Ovary (tissue), 9 donors: ENCODE data around the gene YBX2. TPM values are rescaled to one million over a fixed set of nuclear protein-coding genes. Genes with fewer than 3 reads are reported as not detected.

ENCODE experiments used
- DNase-seq, 5 donors: peaks; one replicate each; pipeline ENCODE4 v3.0.0-alpha.2; 2019 to 2020
- H3K27ac ChIP-seq, 2 donors: fragments of 200-600 bp; one replicate each; pipeline versions ENCODE4 v1.5.1 to v1.8.0; 2019 to 2022
- H3K27me3 ChIP-seq: fragments of 200-600 bp; one replicate; pipeline ENCODE4 v1.8.0; 2022
- H3K36me3 ChIP-seq: fragments of 200-600 bp; sonication (generic); one replicate; pipeline ENCODE4 v1.5.1; 2019
- H3K4me1 ChIP-seq: one replicate; pipeline ENCODE4 v1.8.1; 2013; ENCODE audit warnings: mild to moderate bottlenecking, moderate library complexity; ENCODE audit not compliant: insufficient read depth
- H3K4me3 ChIP-seq: fragments of 200-600 bp; sonication (generic); one replicate; pipeline ENCODE4 v1.5.1; 2017
- H3K9me3 ChIP-seq, 2 donors: fragments of 200-600 bp in 1 of 2; sonication (generic) in 1 of 2; one replicate each; pipeline versions ENCODE4 v1.5.1 to v1.8.1; 2013 to 2019; ENCODE audit warnings: mild to moderate bottlenecking in 1 of 2, moderate library complexity in 1 of 2
- CTCF ChIP-seq, 3 donors: fragments of 450-650 bp in 2 of 3; fragments of 200-600 bp in 1 of 3; IDR thresholded peaks; one replicate each; pipeline versions ENCODE4 v1.5.1 to v1.8.0; 2016 to 2022; ENCODE audit warnings: antibody characterized with exemption in 3 of 3, mild to moderate bottlenecking in 1 of 3
- EP300 ChIP-seq: sonication (generic); formaldehyde crosslinking; IDR thresholded peaks from one replicate; pipeline ENCODE4 v1.6.1; 2017; ENCODE audit warnings: antibody characterized with exemption
- POLR2A ChIP-seq: fragments of 450-650 bp; IDR thresholded peaks from one replicate; pipeline ENCODE4 v1.6.1; 2017; ENCODE audit warnings: antibody characterized with exemption, mild to moderate bottlenecking, moderate library complexity
- WGBS, 3 donors: extraction: QIAGEN DNeasy Blood & Tissue Kit in 1 of 3; methylation state at CpG; one replicate each; pipeline versions ENCODE4 v1.1.5 to v1.1.7; 2013 to 2017; 5-methylcytosine and 5-hydroxymethylcytosine counted together
- intact Hi-C, 4 donors: fragments of 100-400 bp; cut with DNase I; formaldehyde crosslinking; loops; one replicate each; pipeline versions ENCODE4 v1.11.0 to v1.15.1; 2022 to 2023
- polyA plus RNA-seq, 2 donors: library from polyadenylated mRNA; stranded (reverse); fragments of 200-250 nt in 1 of 2; fragments of 350-450 nt in 1 of 2; fragmentation: Illumina TruSeq in 1 of 2; extraction: RNeasy Lipid Tissue Mini Kit (QIAGEN cat#74804) in 1 of 2; gene quantifications; one replicate each; pipeline ENCODE4 v1.2.3, GENCODE V29; 2013 to 2014
- total RNA-seq, 7 donors: library from RNA; depleted of rRNA in 2 of 7; stranded (reverse); fragments of >200 nt in 2 of 7; fragmentation: NEBNext Ultra II Directional in 3 of 7; extraction: Animal tissue kit (Norgen Biotek cat#: 25700) in 3 of 7; gene quantifications; one replicate each; pipeline versions ENCODE4 v1.1.0 to v1.2.4, GENCODE V29; 2016 to 2023
- donor health status: DM: no; HTN: no; CAD: no; lungs with moderate emphysema.
- donor health status: DM: no; HTN: no; CAD: no.
- donor health status: Bipolar disorder and iron deficiency.
- donor health status: DM: yes; HTN: yes; CAD: no.
- donor health status: DM: no; HTN: no; CAD: no.
- donor health status: DM: yes; HTN: yes; CAD: no.

YBX2 gene
- total and polyA plus RNA-seq, 9 donors: 0.30 to 1.8 (median 0.64) TPM; not detected in 3

DNA sequence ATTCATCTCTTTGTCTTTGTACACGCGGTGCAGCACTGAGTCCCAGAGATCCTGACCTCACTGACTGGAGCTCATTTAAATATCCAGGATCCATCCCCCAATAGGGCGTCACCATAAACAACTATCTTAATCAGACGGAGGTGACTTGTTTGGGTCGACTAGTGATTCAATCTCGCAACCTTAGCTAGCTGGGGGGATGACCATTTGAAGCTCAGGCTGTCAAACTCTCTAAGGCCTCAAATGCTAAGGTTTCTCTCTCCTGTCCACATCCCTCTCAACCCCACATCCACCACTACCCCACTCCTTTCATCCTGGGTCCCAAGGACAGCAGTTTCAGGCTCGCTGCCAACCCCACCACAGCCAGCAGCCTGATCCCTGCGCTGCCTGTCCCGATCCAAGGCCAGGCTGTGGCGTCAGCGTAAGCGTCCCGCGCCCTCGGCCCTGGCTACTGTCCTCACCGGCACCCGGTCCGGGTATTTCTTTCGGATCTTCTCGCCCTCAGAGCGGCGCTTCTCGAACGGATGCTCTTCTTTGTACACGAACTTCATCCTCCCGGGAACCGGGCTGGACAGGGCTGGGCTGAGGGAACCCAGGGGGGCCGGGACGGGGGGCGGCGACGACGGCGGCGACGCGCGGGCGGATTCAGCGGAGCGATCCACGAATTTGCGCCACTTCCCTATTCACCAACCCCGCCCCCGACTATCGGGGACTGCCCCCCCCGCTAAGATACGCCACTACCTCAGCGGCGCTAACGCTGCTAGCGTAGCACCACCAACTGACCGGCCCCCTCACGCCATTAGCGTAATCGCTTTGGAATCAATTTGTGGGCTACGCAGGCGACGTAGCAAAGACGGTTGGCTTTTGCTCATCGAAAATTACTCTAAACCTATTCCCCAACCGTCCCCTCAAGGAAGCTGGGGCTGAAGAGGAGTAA is 52.4 kb downstream of the YBX2 start, which contains the start of gene GABARAP:
Gene GABARAP (minus strand): TSS at position 667 of the 934 bp plus-strand sequence. CDS start 119 bp downstream, at position 548.
- TF ChIP-seq EP300 (no peak), CTCF (IDR thresholded peaks at IDR 0.05) (no peak), POLR2A (peak; percentile 82)
- Histone ChIP-seq H3K27me3 (no peaks in the 10 kb centered on the region), H3K36me3 (no peaks in the 10 kb centered on the region), H3K4me3 (peak within 1 kb of the TSS; percentile 86), H3K9me3 (no peaks in the 10 kb centered on the region), H3K4me1 (peaks cover 7% of the 10 kb centered on the region), H3K27ac (peak within 1 kb of the TSS; percentile 91 to 98)
- 0 to 1% (median 0%) methylated on average over 56 to 62 of the region's 62 CpGs for WGBS, 3 donors
- peak; percentile 94 to 98 (median 97) for DNase-seq
- intact Hi-C loops: no loop called here

DNA sequence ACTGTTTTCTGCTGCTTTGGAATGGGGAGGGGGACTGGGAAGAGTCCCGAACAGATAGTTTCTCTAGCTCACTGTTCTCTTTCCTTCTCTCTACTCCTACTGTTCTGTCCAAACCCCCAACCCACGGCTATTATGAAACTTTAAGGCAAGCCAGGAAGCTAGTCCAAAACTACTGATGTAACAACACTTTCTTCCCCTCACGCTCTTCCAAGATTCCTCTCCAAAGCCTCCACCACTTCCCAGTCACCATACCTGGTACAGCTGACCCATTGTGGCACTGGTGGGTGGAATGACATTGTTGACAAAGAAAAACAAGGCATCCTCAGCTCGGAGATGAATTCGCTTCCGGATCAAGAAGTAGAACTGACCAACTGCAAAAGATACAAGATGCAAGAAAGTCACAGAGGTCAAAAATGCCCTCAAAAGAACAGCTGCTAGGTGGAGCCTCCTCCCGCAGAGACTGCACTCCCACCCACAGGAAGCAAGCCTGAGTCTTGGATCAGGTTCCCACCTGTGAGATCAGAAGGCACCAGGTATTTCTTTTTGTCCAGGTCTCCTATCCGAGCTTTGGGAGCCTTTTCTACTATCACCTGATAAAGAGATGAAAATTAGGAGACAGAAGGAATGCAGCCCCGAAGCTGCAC is 53.2 kb downstream of the YBX2 start:
- intact Hi-C loops: no loop called here
- WGBS, 3 donors: 24 to 26% (median 24%) methylated on average over 9 of the region's 9 CpGs

DNA sequence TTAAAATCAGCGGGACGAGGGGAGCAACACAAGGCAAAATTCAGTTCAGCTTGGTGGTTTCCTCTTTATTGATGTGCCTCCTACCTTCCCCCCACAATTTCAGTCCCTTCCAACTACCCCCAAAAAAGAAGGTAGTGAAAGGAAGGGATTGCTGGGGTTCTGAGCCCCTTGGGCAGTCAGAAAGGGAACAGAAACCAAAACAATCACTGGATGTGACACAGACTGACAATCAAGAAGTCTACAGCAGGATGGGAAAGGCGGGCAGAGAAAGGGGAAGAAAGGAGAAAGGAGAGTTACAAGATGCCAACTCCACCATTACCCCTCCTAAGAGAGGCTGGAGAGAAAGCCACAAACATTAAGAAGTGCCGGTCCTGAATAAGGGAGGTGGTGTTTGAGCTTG is 54.1 kb downstream of the YBX2 start:
- H3K27me3 ChIP-seq: no peaks in the 10 kb centered on the region
- intact Hi-C loops: no loop called here
- no peaks in the 10 kb centered on the region for H3K36me3 ChIP-seq
- WGBS, 3 donors: 63 to 66% (median 64%) methylated on average over 4 of the region's 4 CpGs
- DNase-seq: no peak
- H3K9me3 ChIP-seq: no peaks in the 10 kb centered on the region
- no peak overlapping the region for H3K4me3 ChIP-seq
- no peak for TF ChIP-seq EP300
- no peak for TF ChIP-seq POLR2A
- TF ChIP-seq CTCF (IDR thresholded peaks at IDR 0.05): no peak
- peak overlapping the region in 1 of 2 donors; percentile 98 for H3K27ac ChIP-seq
- peaks cover 7% of the 10 kb centered on the region for H3K4me1 ChIP-seq

More for the DNA sequence above, 53.2 kb downstream of the YBX2 start:
- Histone ChIP-seq H3K9me3 (no peaks in the 10 kb centered on the region), H3K4me1 (peaks cover 7% of the 10 kb centered on the region), H3K27ac (peak overlapping the region; percentile 91 to 98), H3K4me3 (peak overlapping the region; percentile 86), H3K27me3 (no peaks in the 10 kb centered on the region), H3K36me3 (no peaks in the 10 kb centered on the region)
- DNase-seq: no peak
- TF ChIP-seq POLR2A (no peak), CTCF (IDR thresholded peaks at IDR 0.05) (no peak), EP300 (no peak)

DNA sequence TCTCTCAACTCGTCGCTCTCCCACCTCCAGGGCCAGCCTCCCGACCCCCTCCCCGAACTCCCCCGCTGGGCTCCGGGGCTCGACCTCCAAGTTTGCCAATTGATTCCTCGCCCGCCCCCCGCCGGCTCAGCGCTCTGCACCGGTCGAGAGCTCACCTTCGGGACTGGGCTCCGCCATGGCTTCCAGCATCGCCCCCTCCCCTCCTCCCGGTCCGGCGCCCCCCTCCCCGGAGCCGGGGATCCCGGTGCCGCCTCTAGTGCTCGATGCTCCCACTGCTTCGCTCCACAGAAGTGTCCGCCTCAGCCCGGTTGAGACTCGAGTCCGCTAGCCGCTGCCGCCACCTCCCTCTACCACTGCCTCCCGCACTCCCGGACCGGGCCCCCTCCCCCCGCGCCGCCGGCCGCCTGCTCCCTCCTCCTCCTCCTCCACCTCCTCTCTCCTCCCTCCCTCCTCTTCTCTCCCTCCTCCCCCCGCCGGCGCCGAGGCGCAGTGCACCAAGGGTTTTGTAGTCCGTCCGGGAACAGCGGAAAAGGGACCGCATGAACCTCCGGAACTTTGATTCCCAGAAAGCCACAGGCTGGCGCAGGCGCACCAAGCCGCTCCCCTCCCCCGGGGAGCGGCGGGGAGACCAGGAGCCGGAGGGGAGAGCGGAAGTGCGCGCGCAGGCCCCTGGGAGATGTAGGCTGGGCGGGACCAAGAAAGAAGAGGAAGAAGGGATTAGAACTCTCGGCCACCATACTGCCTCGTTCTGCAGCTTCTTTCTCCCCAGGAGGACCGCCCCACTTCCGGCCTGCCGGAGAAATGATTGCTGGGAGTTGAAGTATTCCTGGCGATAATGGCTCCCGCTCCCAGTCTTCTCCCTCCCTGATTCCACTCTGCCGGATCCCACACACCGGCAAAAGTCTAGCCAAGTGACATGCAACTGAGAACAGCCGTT is 55.1 kb downstream of the YBX2 start, which contains the start of gene PHF23:
Gene PHF23 (minus strand): TSS at position 367 of the 937 bp plus-strand sequence. CDS start 178 bp downstream, at position 189.
- DNase-seq: peak; percentile 98 to 100 (median 99)
- peaks cover 7% of the 10 kb centered on the region for H3K4me1 ChIP-seq
- no peaks in the 10 kb centered on the region for H3K9me3 ChIP-seq
- H3K27me3 ChIP-seq: no peaks in the 10 kb centered on the region
- TF ChIP-seq EP300 (peak; percentile 45), CTCF (IDR thresholded peaks at IDR 0.05) (peak in 1 of 3 donors; percentile 47), POLR2A (peak; percentile 67)
- 0 to 1% (median 1%) methylated on average over 71 to 72 of the region's 72 CpGs for WGBS, 3 donors
- H3K36me3 ChIP-seq: no peaks in the 10 kb centered on the region
- peak within 1 kb of the TSS; percentile 99 for H3K4me3 ChIP-seq
- H3K27ac ChIP-seq: peak within 1 kb of the TSS; percentile 82 to 85
- intact Hi-C loops: no loop called here
